GM21825 (cell line): ENCODE results near the gene FOXC1.

Source experiments
- ATAC-seq: cut with Tn5 transposase; IDR thresholded peaks from one replicate; pipeline ENCODE4 v1.9.1; 2021; ENCODE audit warnings: mild to moderate bottlenecking, moderate library complexity; ENCODE audit not compliant: unreplicated experiment

Gene FOXC1

GRCh38 chr6:1598886-1599285, 10.8 kb upstream of the FOXC1 start:
- no peak for ATAC-seq

- no peak for ATAC-seq
Observed at GRCh38 chr6:1599469-1599868, 10.2 kb upstream of the FOXC1 start.

- ATAC-seq, result no peak
Observed at GRCh38 chr6:1600063-1600763, 9.5 kb upstream of the FOXC1 start.

GRCh38 chr6:1600764-1601157, 9.0 kb upstream of the FOXC1 start:
- ATAC-seq, result no peak

GRCh38 chr6:1601158-1602048, 8.3 kb upstream of the FOXC1 start:
- ATAC-seq, result no peak

GRCh38 chr6:1602049-1602713, 7.5 kb upstream of the FOXC1 start:
- no peak for ATAC-seq

GRCh38 chr6:1603708-1604107, 6.0 kb upstream of the FOXC1 start:
- no peak for ATAC-seq

GRCh38 chr6:1604158-1605003, 5.3 kb upstream of the FOXC1 start:
- peak; percentile 66 for ATAC-seq

- ATAC-seq, result no peak
Observed at GRCh38 chr6:1605004-1605892, 4.5 kb upstream of the FOXC1 start.

- ATAC-seq, result no peak
Observed at GRCh38 chr6:1605893-1606779, 3.6 kb upstream of the FOXC1 start.

- no peak for ATAC-seq
Observed at GRCh38 chr6:1606780-1607515, 2.8 kb upstream of the FOXC1 start.

GRCh38 chr6:1607516-1608221, 2.0 kb upstream of the FOXC1 start:
- no peak for ATAC-seq

GRCh38 chr6:1608222-1609040, 1.3 kb upstream of the FOXC1 start:
- ATAC-seq, result no peak

GRCh38 chr6:1609041-1609647, 571 bp upstream of the FOXC1 start:
- no peak for ATAC-seq

- no peak for ATAC-seq
Observed at GRCh38 chr6:1610497-1611321, 994 bp downstream of the FOXC1 start.

- no peak for ATAC-seq
Observed at GRCh38 chr6:1611322-1611571, 1.5 kb downstream of the FOXC1 start.
